ENCODE results near the gene ADIPOR2.

DNA sequence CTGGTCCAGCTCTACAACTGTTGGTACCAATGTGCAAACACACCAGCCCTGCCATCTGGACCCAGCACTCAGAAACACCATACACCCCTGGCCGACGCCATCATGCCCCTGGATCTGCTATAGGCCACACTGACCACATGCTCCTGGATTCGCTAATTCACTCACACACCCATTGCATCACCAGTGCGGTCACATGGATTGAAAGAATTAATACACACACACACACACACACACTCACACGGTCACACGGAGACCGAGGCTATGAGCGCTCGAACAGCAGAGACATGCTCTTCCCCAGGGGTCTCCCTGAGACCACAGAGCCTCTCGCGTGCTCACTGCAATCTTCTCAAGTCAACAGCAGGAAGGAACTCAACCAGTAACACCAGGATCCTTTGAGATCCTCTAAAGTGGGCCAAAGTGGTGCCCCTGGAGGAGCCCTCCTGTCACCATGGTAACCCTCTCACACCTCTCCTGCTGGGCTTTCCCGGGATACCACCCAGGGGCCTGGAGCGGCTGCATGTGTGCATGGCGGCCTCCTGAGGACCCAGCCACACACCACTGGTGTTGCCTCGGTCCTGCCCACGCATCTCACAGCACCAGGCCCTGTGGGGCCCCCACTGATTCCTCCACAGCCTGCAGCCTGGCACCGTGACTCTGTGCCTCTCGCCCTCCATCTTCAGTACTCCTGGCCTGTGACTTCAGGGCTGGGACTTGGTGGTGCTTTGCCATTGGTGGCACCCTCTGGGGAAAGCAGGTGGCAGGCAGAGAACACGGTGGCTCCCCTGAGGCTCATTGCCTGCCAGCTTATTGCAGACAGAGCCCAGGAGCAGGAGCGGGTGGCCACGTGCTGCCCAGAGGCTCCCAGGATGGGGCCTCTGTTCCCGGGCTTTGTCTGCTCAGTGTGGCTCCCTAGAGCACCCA lies 144.6 kb downstream of the ADIPOR2 start:
- TF ChIP-seq POLR2A (IDR thresholded peaks at IDR 0.05), result no peak
- TF ChIP-seq, protein P1, sequence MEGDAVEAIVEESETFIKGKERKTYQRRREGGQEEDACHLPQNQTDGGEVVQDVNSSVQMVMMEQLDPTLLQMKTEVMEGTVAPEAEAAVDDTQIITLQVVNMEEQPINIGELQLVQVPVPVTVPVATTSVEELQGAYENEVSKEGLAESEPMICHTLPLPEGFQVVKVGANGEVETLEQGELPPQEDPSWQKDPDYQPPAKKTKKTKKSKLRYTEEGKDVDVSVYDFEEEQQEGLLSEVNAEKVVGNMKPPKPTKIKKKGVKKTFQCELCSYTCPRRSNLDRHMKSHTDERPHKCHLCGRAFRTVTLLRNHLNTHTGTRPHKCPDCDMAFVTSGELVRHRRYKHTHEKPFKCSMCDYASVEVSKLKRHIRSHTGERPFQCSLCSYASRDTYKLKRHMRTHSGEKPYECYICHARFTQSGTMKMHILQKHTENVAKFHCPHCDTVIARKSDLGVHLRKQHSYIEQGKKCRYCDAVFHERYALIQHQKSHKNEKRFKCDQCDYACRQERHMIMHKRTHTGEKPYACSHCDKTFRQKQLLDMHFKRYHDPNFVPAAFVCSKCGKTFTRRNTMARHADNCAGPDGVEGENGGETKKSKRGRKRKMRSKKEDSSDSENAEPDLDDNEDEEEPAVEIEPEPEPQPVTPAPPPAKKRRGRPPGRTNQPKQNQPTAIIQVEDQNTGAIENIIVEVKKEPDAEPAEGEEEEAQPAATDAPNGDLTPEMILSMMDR (IDR thresholded peaks at IDR 0.05), result no peak
